ENCODE results near the gene SPTBN5.

The SPTBN5 gene

GRCh38 chr15:41893422-41894250 is at the start of gene SPTBN5:
TSS of gene SPTBN5 (minus strand) at chr15:41894053. CDS start at chr15:41893497, 556 bp downstream.
- DNase-seq: no peak

GRCh38 chr15:41942886-41943285 is 49.0 kb upstream of the SPTBN5 start:
- no peak for DNase-seq

GRCh38 chr15:41941644-41942415 is 48.0 kb upstream of the SPTBN5 start:
- DNase-seq: peak in 1 of 2 experiments; percentile 28

GRCh38 chr15:41940441-41940857 is 46.6 kb upstream of the SPTBN5 start:
- no peak for DNase-seq

- DNase-seq: no peak
Observed at GRCh38 chr15:41939986-41940385, 46.1 kb upstream of the SPTBN5 start.

DNA sequence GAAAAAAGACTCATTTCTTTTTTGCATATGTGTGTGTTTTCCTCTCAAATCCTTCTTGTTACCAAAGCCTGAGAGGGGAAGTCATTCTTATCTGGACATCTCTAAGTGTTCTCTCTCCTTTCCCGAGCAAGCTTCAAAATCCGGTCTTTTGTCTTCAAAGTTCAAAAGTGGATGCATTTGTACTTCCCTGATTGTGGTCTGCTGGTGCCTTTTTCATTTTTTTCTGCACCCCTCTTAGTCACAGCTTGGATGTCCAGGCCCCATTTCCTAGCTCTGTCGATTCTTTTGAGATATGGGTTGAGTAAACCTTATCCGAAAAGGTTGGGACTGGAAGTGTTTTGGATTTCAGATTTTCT is 43.7 kb upstream of the SPTBN5 start:
- no peak for DNase-seq

- no peak for DNase-seq
Observed at GRCh38 chr15:41936649-41937567, 43.1 kb upstream of the SPTBN5 start.

- DNase-seq: no peak
Observed at GRCh38 chr15:41936155-41936554, 42.3 kb upstream of the SPTBN5 start.

- no peak for DNase-seq
Observed at GRCh38 chr15:41935566-41936020, 41.7 kb upstream of the SPTBN5 start.

GRCh38 chr15:41934843-41935242 is 41.0 kb upstream of the SPTBN5 start:
- no peak for DNase-seq

GRCh38 chr15:41933771-41934170 is 39.9 kb upstream of the SPTBN5 start:
- DNase-seq: no peak

- no peak for DNase-seq
Observed at GRCh38 chr15:41933326-41933725, 39.5 kb upstream of the SPTBN5 start.

- no peak for DNase-seq
Observed at GRCh38 chr15:41932511-41933289, 38.8 kb upstream of the SPTBN5 start.

- no peak for DNase-seq
Observed at GRCh38 chr15:41932101-41932500, 38.2 kb upstream of the SPTBN5 start.

DNA sequence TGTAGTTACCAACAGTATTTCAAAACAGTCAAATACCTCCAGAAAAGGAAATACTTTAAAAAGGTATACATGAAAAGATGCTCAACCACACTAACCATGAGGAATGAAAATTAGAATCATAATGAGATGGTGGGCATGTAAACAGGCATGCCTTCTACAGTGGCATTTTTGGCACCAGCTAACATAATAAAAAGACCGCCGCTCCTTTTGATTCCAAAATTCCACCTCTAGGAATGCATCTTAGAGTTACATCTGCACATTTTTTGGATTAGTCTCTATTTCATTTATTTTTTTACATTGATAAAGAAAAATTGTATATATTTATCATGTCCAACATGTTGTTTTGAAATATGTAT is 37.0 kb upstream of the SPTBN5 start:
- no peak for DNase-seq

- DNase-seq: no peak
Observed at GRCh38 chr15:41930221-41930866, 36.5 kb upstream of the SPTBN5 start.

GRCh38 chr15:41928637-41929620 is 35.1 kb upstream of the SPTBN5 start:
- DNase-seq: peak; percentile 21 to 75

DNA sequence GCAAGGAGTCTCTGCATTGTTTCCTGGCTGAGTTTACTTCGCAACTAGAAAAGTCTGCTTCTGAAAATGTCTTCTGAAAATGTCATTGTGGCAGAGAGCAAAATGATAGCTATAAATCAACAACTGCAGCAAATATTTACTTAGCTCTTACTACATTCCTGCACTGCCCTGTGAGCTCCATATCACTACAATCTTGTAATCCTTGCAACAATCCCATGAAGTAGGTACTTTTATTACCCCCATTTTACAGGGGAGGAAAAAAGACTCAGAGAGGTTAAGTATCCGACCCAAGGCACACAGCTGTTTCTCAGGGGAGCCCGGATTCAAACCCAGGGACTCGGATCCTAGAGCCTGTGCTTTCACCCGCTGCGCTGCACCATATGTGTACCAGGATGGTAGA is 34.2 kb upstream of the SPTBN5 start:
- no peak for DNase-seq

DNA sequence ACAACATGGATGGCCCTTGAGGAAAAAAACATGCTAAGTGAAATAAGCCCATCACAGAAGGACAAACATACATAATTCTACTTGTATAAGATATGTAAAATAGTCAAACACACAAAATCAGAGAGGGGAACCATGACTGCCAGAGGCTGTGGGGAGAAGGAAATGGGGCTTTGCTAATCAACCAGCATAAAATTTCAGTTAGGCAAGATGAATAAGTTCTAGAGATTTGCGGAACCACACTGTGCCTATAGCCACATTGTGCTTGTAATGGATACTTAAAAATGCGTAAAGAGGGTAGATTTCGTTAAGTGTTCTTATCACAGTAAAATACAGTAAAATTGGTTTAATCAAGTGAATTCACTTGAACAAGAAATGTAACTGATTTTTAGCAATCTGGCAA is 33.7 kb upstream of the SPTBN5 start:
- DNase-seq: no peak
